Medulla oblongata (tissue), 1 donor: ENCODE results near the gene UGT2A2.

Source experiments
- DNase-seq: peaks from one replicate; pipeline ENCODE4 v3.0.0-alpha.2; 2015; ENCODE audit errors: extremely low spot score

Gene UGT2A2

DNA sequence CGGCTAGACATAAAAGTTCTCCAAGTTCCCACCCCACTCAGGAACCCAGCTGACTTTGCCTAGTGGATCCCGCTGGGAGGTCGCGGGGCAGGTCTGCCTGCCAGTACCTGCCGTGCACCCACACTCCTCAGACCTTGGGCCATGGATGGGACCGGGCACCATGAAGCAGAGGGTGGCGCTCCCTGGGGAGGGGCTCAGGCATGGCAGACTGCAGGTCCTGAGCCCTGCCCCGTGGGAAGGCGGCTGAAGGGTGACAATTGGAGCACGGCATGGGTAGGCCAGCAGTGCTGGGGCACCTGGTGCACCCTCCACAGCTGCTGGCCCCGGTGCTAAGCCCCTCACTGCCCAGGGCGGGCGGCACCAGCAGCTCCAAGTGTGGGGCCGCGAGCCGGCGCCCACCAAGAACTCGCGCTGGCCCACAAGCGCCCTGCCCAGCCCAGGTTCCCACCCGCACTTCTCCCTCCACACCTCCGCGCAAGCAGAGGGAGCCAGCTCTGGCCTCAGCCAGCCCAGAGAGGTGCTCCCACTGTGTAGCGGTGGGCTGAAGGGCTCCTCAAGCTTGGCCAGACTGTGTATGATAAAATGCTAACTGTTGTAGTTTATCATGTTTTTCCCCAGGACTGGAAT lies 63.1 kb downstream of the UGT2A2 start:
- no peak for DNase-seq

GRCh38 chr4:69568787-69569186 lies 70.7 kb downstream of the UGT2A2 start:
- no peak for DNase-seq

DNA sequence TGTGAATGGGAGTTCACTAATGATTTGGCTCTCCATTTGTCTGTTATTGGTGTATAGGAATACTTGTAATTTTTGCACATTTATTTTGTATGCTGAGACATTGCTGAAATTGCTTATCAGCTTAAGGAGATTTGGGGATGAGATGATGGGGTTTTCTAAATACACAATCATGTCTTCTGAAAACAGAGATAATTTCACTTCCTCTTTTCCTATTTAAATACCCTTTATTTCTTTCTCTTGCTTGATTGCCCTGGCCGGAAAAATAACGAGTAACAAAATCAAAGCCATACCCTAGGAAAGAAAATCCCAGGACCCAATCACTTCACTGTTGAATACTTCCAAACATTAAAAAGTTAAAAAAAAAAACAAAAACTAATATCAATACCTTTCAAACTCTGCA lies 76.0 kb downstream of the UGT2A2 start:
- DNase-seq, result no peak

- no peak for DNase-seq
These were observed 89.8 kb downstream of the UGT2A2 start for GRCh38 chr4:69549651-69550050.

GRCh38 chr4:69546134-69546765 lies 93.2 kb downstream of the UGT2A2 start:
- no peak for DNase-seq
